K562 (cell line): ENCODE measurements around the gene PRRT1. TPM values are rescaled to one million over a fixed set of nuclear protein-coding genes. Genes with fewer than 3 reads are reported as not detected.
A peak's percentile ranks its signal among the peaks of the same experiment; 100 is the strongest.

Source experiments
- ARID1B ChIP-seq: fragments of 450-650 bp; IDR thresholded peaks from 2 replicates; pipeline ENCODE4 v1.6.1; 2016; ENCODE audit warnings: antibody characterized with exemption, mild to moderate bottlenecking, inconsistent platforms
- ETV1 ChIP-seq: fragments of 450-650 bp; conservative IDR thresholded peaks from 2 replicates; pipeline ENCODE4 v1.6.1; 2016; ENCODE audit warnings: missing genetic modification characterization, control low read depth, low read depth, missing compliant biosample characterization
- KAT8 ChIP-seq: fragments of 450-650 bp; IDR thresholded peaks from 2 replicates; pipeline ENCODE4 v1.6.1; 2016; ENCODE audit warnings: low read depth, mild to moderate bottlenecking
- MCM3 ChIP-seq: fragments of 450-650 bp; IDR thresholded peaks from 2 replicates; pipeline ENCODE4 v1.6.1; 2016
- MYC ChIP-seq, 2 experiments: fragments of 250-450 bp in 1 of 2; sonication (Bioruptor Pico) in 1 of 2; IDR thresholded peaks; 2 replicates each; pipeline versions ENCODE4 v1.5.1 to v1.6.1; 2012 to 2021; ENCODE audit warnings: low read depth in 2 of 2, borderline replicate concordance in 1 of 2, improper control_type of control experiment in 1 of 2, low read length in 1 of 2, mild to moderate bottlenecking in 1 of 2, moderate library complexity in 1 of 2
- NFIC ChIP-seq: fragments of 450-650 bp; IDR thresholded peaks from 2 replicates; pipeline ENCODE4 v1.6.1; 2017; ENCODE audit warnings: mild to moderate bottlenecking, inconsistent platforms
- POLR2B ChIP-seq: fragments of 450-650 bp; IDR thresholded peaks from 2 replicates; pipeline ENCODE4 v1.6.1; 2018; ENCODE audit warnings: low read depth; ENCODE audit not compliant: partially characterized antibody
- POLR2H ChIP-seq: IDR thresholded peaks from 2 replicates; pipeline ENCODE4 v1.6.1; 2016; ENCODE audit warnings: missing genetic modification characterization, low read depth, mild to moderate bottlenecking, control low read depth, missing compliant biosample characterization, moderate library complexity
- PURB ChIP-seq: sonication (generic); formaldehyde crosslinking; IDR thresholded peaks from 2 replicates; pipeline ENCODE4 v1.9.0; 2021; ENCODE audit warnings: low read depth, mild to moderate bottlenecking, missing genetic modification reagents
- RB1 ChIP-seq: fragments of 450-650 bp; IDR thresholded peaks from 2 replicates; pipeline ENCODE4 v1.6.1; 2017; ENCODE audit warnings: low read depth, mild to moderate bottlenecking
- SIRT6 ChIP-seq: IDR thresholded peaks from one replicate; pipeline ENCODE4 v1.6.1; 2012; ENCODE audit warnings: low read depth, mild to moderate bottlenecking, control low read depth, inconsistent platforms, low read length, moderate library complexity
- ZNF274 ChIP-seq: IDR thresholded peaks from 2 replicates; pipeline ENCODE4 v1.6.1; 2011; ENCODE audit warnings: low read depth, mild to moderate bottlenecking, low read length, moderate library complexity, borderline replicate concordance
- polyA plus RNA-seq, 8 experiments: library from polyadenylated mRNA; depleted of rRNA in 4 of 8; stranded (reverse) in 5 of 8; unstranded in 3 of 8; fragments of >200 nt; fragmentation: Nextera tagmentation in 2 of 8; fragmentation: Illumina TruSeq in 1 of 8; extraction: Ambion mirVana in 2 of 8; extraction: Trizol in 1 of 8; gene quantifications; 2 replicates each; pipeline versions ENCODE4 v1.2.1 to v1.2.3, GENCODE V29; 2011 to 2014; ENCODE audit warnings: inconsistent platforms in 1 of 8, missing spikeins in 1 of 8
- total RNA-seq, 7 experiments: library from RNA; depleted of rRNA in 6 of 7; stranded (reverse); fragments of >200 nt in 6 of 7; fragmentation: Illumina TruSeq in 2 of 7; extraction: Trizol in 2 of 7; gene quantifications; 2 replicates each; pipeline versions ENCODE4 v1.2.1 to v1.2.3, GENCODE V29; 2011 to 2021; ENCODE audit warnings: low replicate concordance in 1 of 7
- TF ChIP-seq, protein P1 (sequence below): fragments of 450-650 bp; formaldehyde crosslinking; IDR thresholded peaks from 2 replicates; pipeline ENCODE4 v1.4.0; 2020; ENCODE audit warnings: mild to moderate bottlenecking, moderate library complexity
- TF ChIP-seq, protein P2 (sequence below), 2 experiments: fragments of 150-350 bp in 1 of 2; IDR thresholded peaks; 2 replicates each; pipeline ENCODE4 v1.6.1; 2012 to 2016; ENCODE audit warnings: low read depth in 2 of 2, low read length in 2 of 2, mild to moderate bottlenecking in 1 of 2, moderate library complexity in 1 of 2
- TF ChIP-seq, protein P3 (sequence below): fragments of 450-650 bp; formaldehyde crosslinking; IDR thresholded peaks from 2 replicates; pipeline ENCODE4 v1.4.0; 2022; ENCODE audit warnings: mild to moderate bottlenecking, moderate library complexity
- TF ChIP-seq, protein P4 (sequence below): sonication (generic); formaldehyde crosslinking; IDR thresholded peaks from 2 replicates; pipeline ENCODE4 v1.8.1; 2023; ENCODE audit warnings: mild to moderate bottlenecking, missing genetic modification reagents

PRRT1 gene
- total and polyA plus RNA-seq, 9 of the 15 experiments (the other 6 are each of a cell fraction or from before 2014, with no cell fraction given) = 0.14 to 3.5 (median 0.41) TPM

DNA sequence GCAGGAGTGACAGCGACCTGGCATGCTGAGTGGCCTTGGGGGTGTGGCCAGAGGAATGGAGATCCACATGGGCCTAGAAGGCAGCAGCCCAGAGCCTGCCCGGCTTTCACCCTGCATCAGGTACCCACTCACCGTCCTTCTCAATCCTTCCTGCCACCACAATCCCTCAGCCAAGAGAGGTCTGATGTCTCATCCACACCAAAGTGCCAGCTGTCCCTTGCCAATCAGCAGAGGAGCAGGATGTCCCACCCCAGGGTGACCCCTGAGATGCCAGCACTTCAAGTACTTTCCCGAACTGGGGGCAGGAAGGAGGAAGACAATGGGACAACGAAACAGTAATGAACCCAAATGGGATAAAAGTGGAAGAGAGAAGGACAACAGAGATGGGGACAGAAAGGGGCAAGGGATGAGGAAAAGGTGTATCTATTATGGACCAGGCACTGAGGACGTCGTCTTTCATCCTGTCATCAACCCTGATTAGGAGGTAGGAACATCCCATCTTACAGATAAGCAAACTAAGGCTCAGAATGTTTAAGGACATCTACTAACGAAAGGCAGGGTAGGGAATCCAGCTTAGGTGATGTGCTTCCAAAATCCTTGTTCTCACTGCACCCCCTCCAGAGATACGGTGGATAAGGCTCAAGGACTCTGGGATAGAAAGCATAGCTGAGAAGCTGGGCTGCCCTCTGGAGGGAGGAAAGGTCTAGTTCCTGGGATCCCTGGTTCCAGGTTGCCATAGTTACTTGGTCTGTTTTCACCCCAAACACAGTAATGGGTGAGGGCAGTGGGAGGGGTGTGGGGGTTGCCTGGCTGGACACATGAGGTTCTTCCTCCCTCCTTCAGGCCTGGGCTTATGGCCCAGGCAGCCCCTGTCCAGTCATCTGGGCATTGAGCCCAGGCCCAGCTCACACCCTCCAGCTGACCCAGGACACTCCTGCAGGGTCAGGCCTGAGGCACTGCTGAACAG lies 38.1 kb downstream of the PRRT1 start (continued):
- TF ChIP-seq, protein P1, sequence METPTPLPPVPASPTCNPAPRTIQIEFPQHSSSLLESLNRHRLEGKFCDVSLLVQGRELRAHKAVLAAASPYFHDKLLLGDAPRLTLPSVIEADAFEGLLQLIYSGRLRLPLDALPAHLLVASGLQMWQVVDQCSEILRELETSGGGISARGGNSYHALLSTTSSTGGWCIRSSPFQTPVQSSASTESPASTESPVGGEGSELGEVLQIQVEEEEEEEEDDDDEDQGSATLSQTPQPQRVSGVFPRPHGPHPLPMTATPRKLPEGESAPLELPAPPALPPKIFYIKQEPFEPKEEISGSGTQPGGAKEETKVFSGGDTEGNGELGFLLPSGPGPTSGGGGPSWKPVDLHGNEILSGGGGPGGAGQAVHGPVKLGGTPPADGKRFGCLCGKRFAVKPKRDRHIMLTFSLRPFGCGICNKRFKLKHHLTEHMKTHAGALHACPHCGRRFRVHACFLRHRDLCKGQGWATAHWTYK (CRISPR knock-in tag) = no peak
- TF ChIP-seq, protein P2, sequence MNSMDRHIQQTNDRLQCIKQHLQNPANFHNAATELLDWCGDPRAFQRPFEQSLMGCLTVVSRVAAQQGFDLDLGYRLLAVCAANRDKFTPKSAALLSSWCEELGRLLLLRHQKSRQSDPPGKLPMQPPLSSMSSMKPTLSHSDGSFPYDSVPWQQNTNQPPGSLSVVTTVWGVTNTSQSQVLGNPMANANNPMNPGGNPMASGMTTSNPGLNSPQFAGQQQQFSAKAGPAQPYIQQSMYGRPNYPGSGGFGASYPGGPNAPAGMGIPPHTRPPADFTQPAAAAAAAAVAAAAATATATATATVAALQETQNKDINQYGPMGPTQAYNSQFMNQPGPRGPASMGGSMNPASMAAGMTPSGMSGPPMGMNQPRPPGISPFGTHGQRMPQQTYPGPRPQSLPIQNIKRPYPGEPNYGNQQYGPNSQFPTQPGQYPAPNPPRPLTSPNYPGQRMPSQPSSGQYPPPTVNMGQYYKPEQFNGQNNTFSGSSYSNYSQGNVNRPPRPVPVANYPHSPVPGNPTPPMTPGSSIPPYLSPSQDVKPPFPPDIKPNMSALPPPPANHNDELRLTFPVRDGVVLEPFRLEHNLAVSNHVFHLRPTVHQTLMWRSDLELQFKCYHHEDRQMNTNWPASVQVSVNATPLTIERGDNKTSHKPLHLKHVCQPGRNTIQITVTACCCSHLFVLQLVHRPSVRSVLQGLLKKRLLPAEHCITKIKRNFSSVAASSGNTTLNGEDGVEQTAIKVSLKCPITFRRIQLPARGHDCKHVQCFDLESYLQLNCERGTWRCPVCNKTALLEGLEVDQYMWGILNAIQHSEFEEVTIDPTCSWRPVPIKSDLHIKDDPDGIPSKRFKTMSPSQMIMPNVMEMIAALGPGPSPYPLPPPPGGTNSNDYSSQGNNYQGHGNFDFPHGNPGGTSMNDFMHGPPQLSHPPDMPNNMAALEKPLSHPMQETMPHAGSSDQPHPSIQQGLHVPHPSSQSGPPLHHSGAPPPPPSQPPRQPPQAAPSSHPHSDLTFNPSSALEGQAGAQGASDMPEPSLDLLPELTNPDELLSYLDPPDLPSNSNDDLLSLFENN (IDR thresholded peaks at IDR 0.05; ENCODE audit: low read depth in 2 of 2, low read length in 2 of 2) = 0 out of 4 replicates have a peak, but pooled peaks of 1 of the 2 experiments have one; percentile 26
- no peak for TF ChIP-seq SIRT6
- 0 out of 2 replicates have a peak, but pooled peaks have one; percentile 12 for TF ChIP-seq NFIC
- peak; percentile 41; the same call in 1 of the 2 replicates for TF ChIP-seq RB1
- 0 out of 2 replicates have a peak, but pooled peaks have one; percentile 16 for TF ChIP-seq ETV1
- TF ChIP-seq MYC (IDR thresholded peaks at IDR 0.05; ENCODE audit: low read depth, low read length) = no peak
- TF ChIP-seq MYC (CRISPR knock-in tag; IDR thresholded peaks at IDR 0.05; ENCODE audit: borderline replicate concordance, low read depth) = no peak
- TF ChIP-seq POLR2B = peak; percentile 35
- no peak for TF ChIP-seq POLR2H
- TF ChIP-seq, protein P3, sequence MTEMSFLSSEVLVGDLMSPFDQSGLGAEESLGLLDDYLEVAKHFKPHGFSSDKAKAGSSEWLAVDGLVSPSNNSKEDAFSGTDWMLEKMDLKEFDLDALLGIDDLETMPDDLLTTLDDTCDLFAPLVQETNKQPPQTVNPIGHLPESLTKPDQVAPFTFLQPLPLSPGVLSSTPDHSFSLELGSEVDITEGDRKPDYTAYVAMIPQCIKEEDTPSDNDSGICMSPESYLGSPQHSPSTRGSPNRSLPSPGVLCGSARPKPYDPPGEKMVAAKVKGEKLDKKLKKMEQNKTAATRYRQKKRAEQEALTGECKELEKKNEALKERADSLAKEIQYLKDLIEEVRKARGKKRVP (CRISPR knock-in tag) = no peak
- TF ChIP-seq MCM3 = no peak
- 0 out of 2 replicates have a peak, but pooled peaks have one; percentile 22 for TF ChIP-seq ARID1B
- TF ChIP-seq PURB (CRISPR knock-in tag) = no peak
- TF ChIP-seq KAT8 = no peak
- TF ChIP-seq, protein P4, sequence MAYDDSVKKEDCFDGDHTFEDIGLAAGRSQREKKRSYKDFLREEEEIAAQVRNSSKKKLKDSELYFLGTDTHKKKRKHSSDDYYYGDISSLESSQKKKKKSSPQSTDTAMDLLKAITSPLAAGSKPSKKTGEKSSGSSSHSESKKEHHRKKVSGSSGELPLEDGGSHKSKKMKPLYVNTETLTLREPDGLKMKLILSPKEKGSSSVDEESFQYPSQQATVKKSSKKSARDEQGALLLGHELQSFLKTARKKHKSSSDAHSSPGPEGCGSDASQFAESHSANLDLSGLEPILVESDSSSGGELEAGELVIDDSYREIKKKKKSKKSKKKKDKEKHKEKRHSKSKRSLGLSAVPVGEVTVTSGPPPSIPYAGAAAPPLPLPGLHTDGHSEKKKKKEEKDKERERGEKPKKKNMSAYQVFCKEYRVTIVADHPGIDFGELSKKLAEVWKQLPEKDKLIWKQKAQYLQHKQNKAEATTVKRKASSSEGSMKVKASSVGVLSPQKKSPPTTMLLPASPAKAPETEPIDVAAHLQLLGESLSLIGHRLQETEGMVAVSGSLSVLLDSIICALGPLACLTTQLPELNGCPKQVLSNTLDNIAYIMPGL (CRISPR knock-in tag) = no peak
- no peak for TF ChIP-seq ZNF274
